IMR-90 (cell line): Measurements from ENCODE around the gene ANGPTL7. TPM values are rescaled to one million over a fixed set of nuclear protein-coding genes. Genes with fewer than 3 reads are reported as not detected.

ENCODE experiments used
- ATAC-seq: fragments of 200-7000 bp; cut with Tn5 transposase; 2 replicates; pipeline ENCODE4 v1.9.1; 2020; ENCODE audit warnings: low read depth, mild to moderate bottlenecking, moderate library complexity
- BruUV-seq: library from RNA; stranded (reverse); fragments of 400-500 nt; replicated peaks from 2 replicates; lab custom pipeline; 2021; lab: Mats Ljungman, UMichigan
- CTCF ChIA-PET: fragments of 300-600 bp; formaldehyde crosslinking; extraction: SDS; loops from one replicate; lab custom pipeline; 2021; ENCODE audit warnings: antibody characterized with exemption; lab: Yijun Ruan, JAX
- POLR2A ChIA-PET: fragments of 300-600 bp; sonication (Branson Sonifier 250); formaldehyde crosslinking; loops from one replicate; lab custom pipeline; 2022; ENCODE audit warnings: antibody characterized with exemption; ENCODE audit not compliant: unreplicated experiment; lab: Charles Lee
- DNase-seq: peaks from one replicate; pipeline ENCODE4 v3.0.0; 2013
- H2AFZ ChIP-seq: replicated peaks from 2 replicates; pipeline ENCODE3; 2013; ENCODE audit warnings: low read length, mild to moderate bottlenecking; ENCODE audit not compliant: poor library complexity
- H2AK5ac ChIP-seq: 2 replicates; pipeline ENCODE4 v1.6.1; 2013; ENCODE audit warnings: low read depth, low read length, inconsistent platforms
- H2AK9ac ChIP-seq: replicated peaks from 2 replicates; pipeline ENCODE3; 2013; ENCODE audit warnings: mild to moderate bottlenecking, low read depth, low read length, moderate library complexity; ENCODE audit not compliant: poor library complexity
- H2BK120ac ChIP-seq: 2 replicates; pipeline ENCODE4 v1.6.1; 2013; ENCODE audit warnings: low read depth, low read length, inconsistent platforms
- H2BK15ac ChIP-seq: 3 replicates; pipeline ENCODE4 v1.6.1; 2013; ENCODE audit warnings: low read depth, low read length, inconsistent platforms
- H2BK20ac ChIP-seq: 2 replicates; pipeline ENCODE4 v1.6.1; 2013; ENCODE audit warnings: low read depth, mild to moderate bottlenecking, inconsistent platforms, low read length, moderate library complexity
- H2BK5ac ChIP-seq: 2 replicates; pipeline ENCODE4 v1.6.1; 2013; ENCODE audit warnings: mild to moderate bottlenecking, low read depth, low read length, inconsistent platforms; ENCODE audit not compliant: poor library complexity, severe bottlenecking
- H3K14ac ChIP-seq: replicated peaks from 2 replicates; pipeline ENCODE4 v1.6.1; 2013; ENCODE audit warnings: low read depth, low read length, inconsistent platforms
- H3K18ac ChIP-seq: 2 replicates; pipeline ENCODE4 v1.6.1; 2013; ENCODE audit warnings: low read depth, low read length, control low read depth
- H3K23ac ChIP-seq: 2 replicates; pipeline ENCODE4 v1.6.1; 2013; ENCODE audit warnings: low read depth, low read length, inconsistent platforms
- H3K27ac ChIP-seq: 2 replicates; pipeline ENCODE4 v1.5.1; 2013; ENCODE audit warnings: mild to moderate bottlenecking, control low read depth, low read length; ENCODE audit not compliant: insufficient read depth
- H3K27me3 ChIP-seq: 2 replicates; pipeline ENCODE4 v1.6.1; 2013; ENCODE audit warnings: low read length; ENCODE audit not compliant: control insufficient read depth, insufficient read depth
- H3K36me3 ChIP-seq: 2 replicates; pipeline ENCODE4 v1.6.1; 2013; ENCODE audit warnings: low read length, mixed read lengths; ENCODE audit not compliant: control insufficient read depth, insufficient read depth
- H3K4ac ChIP-seq: 2 replicates; pipeline ENCODE4 v1.6.1; 2013; ENCODE audit warnings: low read depth, low read length, inconsistent platforms
- H3K4me1 ChIP-seq: 2 replicates; pipeline ENCODE4 v1.6.1; 2013; ENCODE audit warnings: low read length, mixed read lengths; ENCODE audit not compliant: control insufficient read depth, insufficient read depth
- H3K4me2 ChIP-seq: 2 replicates; pipeline ENCODE4 v1.6.1; 2013; ENCODE audit warnings: low read depth, mild to moderate bottlenecking, control low read depth, low read length, moderate library complexity
- H3K4me3 ChIP-seq: 2 replicates; pipeline ENCODE4 v1.5.1; 2013; ENCODE audit warnings: low read depth, mild to moderate bottlenecking, control low read depth, low read length, moderate library complexity; ENCODE audit not compliant: insufficient read depth
- H3K56ac ChIP-seq: 2 replicates; pipeline ENCODE4 v1.6.1; 2013; ENCODE audit warnings: low read length, inconsistent platforms; ENCODE audit not compliant: insufficient read depth; ENCODE audit errors: extremely low read depth
- H3K79me1 ChIP-seq, 2 experiments: 2 replicates each; pipeline ENCODE4 v1.6.1; 2013; ENCODE audit warnings: low read length in 2 of 2, inconsistent platforms in 1 of 2, low read depth in 1 of 2
- H3K9ac ChIP-seq: 2 replicates; pipeline ENCODE4 v1.6.1; 2013; ENCODE audit warnings: low read depth, low read length, control low read depth
- H3K9me1 ChIP-seq: 2 replicates; pipeline ENCODE4 v1.6.1; 2013; ENCODE audit warnings: low read length, inconsistent platforms; ENCODE audit not compliant: insufficient read depth
- H3K9me3 ChIP-seq: 2 replicates; pipeline ENCODE4 v1.6.1; 2013; ENCODE audit warnings: low read length; ENCODE audit not compliant: control insufficient read depth, insufficient read depth
- H4K20me1 ChIP-seq: 2 replicates; pipeline ENCODE4 v1.6.1; 2013; ENCODE audit warnings: low read length, inconsistent platforms; ENCODE audit not compliant: insufficient read depth
- H4K5ac ChIP-seq: 2 replicates; pipeline ENCODE4 v1.6.1; 2013; ENCODE audit warnings: mild to moderate bottlenecking, low read depth, low read length, control low read depth
- H4K8ac ChIP-seq, 2 experiments: 2 replicates each; pipeline ENCODE4 v1.6.1; 2013; ENCODE audit warnings: low read depth in 2 of 2, low read length in 2 of 2, control low read depth in 1 of 2, inconsistent platforms in 1 of 2
- H4K91ac ChIP-seq: 2 replicates; pipeline ENCODE4 v1.6.1; 2013; ENCODE audit warnings: low read depth, low read length, inconsistent platforms; ENCODE audit not compliant: insufficient read depth
- BHLHE40 ChIP-seq: fragments of 150-350 bp; IDR thresholded peaks from 2 replicates; pipeline ENCODE4 v1.6.1; 2016; ENCODE audit warnings: mild to moderate bottlenecking, low read depth, low read length
- CEBPB ChIP-seq: IDR thresholded peaks from 2 replicates; pipeline ENCODE4 v1.6.1; 2012; ENCODE audit warnings: low read depth, low read length, improper control_type of control experiment
- CHD1 ChIP-seq: IDR thresholded peaks from 2 replicates; pipeline ENCODE4 v1.6.1; 2012; ENCODE audit warnings: low read depth, low read length, improper control_type of control experiment
- FOS ChIP-seq: fragments of 150-350 bp; IDR thresholded peaks from 2 replicates; pipeline ENCODE4 v1.6.1; 2016; ENCODE audit warnings: low read depth, low read length
- MAFK ChIP-seq: IDR thresholded peaks from 2 replicates; pipeline ENCODE4 v1.6.1; 2012; ENCODE audit warnings: low read depth, low read length, improper control_type of control experiment
- MAZ ChIP-seq: IDR thresholded peaks from 2 replicates; pipeline ENCODE4 v1.6.1; 2012; ENCODE audit warnings: low read depth, mild to moderate bottlenecking, low read length, improper control_type of control experiment, moderate library complexity, borderline replicate concordance
- MXI1 ChIP-seq: IDR thresholded peaks from 2 replicates; pipeline ENCODE4 v1.6.1; 2012; ENCODE audit warnings: low read depth, mild to moderate bottlenecking, low read length, moderate library complexity, borderline replicate concordance
- NFE2L2 ChIP-seq: fragments of 150-350 bp; IDR thresholded peaks from 2 replicates; pipeline ENCODE4 v1.6.1; 2016; ENCODE audit warnings: low read depth, mild to moderate bottlenecking, low read length
- POLR2A ChIP-seq: IDR thresholded peaks from 2 replicates; pipeline ENCODE4 v1.6.1; 2012; ENCODE audit warnings: mild to moderate bottlenecking, low read depth, low read length
- RAD21 ChIP-seq: IDR thresholded peaks from 2 replicates; pipeline ENCODE4 v1.6.1; 2012; ENCODE audit warnings: low read length, improper control_type of control experiment
- RCOR1 ChIP-seq: IDR thresholded peaks from 2 replicates; pipeline ENCODE4 v1.6.1; 2012; ENCODE audit warnings: mild to moderate bottlenecking, low read length, improper control_type of control experiment; ENCODE audit not compliant: insufficient replicate concordance
- RFX5 ChIP-seq: IDR thresholded peaks from 2 replicates; pipeline ENCODE4 v1.8.0; 2012; ENCODE audit warnings: low read depth, mild to moderate bottlenecking, low read length, moderate library complexity
- SMC3 ChIP-seq: fragments of 150-350 bp; IDR thresholded peaks from 2 replicates; pipeline ENCODE4 v1.6.1; 2016; ENCODE audit warnings: low read depth, mild to moderate bottlenecking, antibody characterized with exemption, low read length, moderate library complexity
- WGBS, 2 experiments: methylation state at CpG; one replicate each; pipeline versions ENCODE4 v1.1.5 to v1.1.7; 2013; ENCODE audit warnings: missing lambda C conversion rate in 2 of 2; ENCODE audit not compliant: insufficient read length in 1 of 2; ENCODE audit errors: extremely low coverage in 2 of 2; 5-methylcytosine and 5-hydroxymethylcytosine counted together
- dilution Hi-C: fragments of 300-500 bp; cut with HindIII; formaldehyde crosslinking; loops from one replicate; pipeline ENCODE4 v1.14.3; 2018; ENCODE audit warnings: low sequenced_read_pairs; ENCODE audit not compliant: unreplicated experiment
- in situ Hi-C: fragments of 300-500 bp; cut with MboI; formaldehyde crosslinking; loops from 3 replicates; pipeline ENCODE4 v1.14.3; 2019; ENCODE audit warnings: low sequenced_read_pairs, inconsistent platforms, mixed read lengths
- intact Hi-C: fragments of 100-400 bp; cut with micrococcal nuclease; formaldehyde crosslinking; loops from 2 replicates; pipeline ENCODE4 v1.10.0; 2022
- polyA plus RNA-seq, 3 experiments: library from polyadenylated mRNA; depleted of rRNA; stranded (reverse); fragments of >200 nt; gene quantifications; 2 replicates each; pipeline ENCODE4 v1.2.3, GENCODE V29; 2012; ENCODE audit warnings: low replicate concordance in 1 of 3
- total RNA-seq: library from RNA; depleted of rRNA; stranded (reverse); fragments of >200 nt; gene quantifications from 2 replicates; pipeline ENCODE4 v1.2.3, GENCODE V29; 2012
- TF ChIP-seq, protein P1 (sequence below): conservative IDR thresholded peaks from 2 replicates; pipeline ENCODE4 v1.5.1; 2012; ENCODE audit warnings: mild to moderate bottlenecking, low read depth, low read length, improper control_type of control experiment
- TF ChIP-seq, protein P2 (sequence below): fragments of 150-350 bp; IDR thresholded peaks from 2 replicates; pipeline ENCODE4 v1.6.1; 2016; ENCODE audit warnings: low read depth, mild to moderate bottlenecking, low read length, moderate library complexity, borderline replicate concordance
- TF ChIP-seq, protein P3 (sequence below): fragments of 150-350 bp; IDR thresholded peaks from 2 replicates; pipeline ENCODE4 v1.6.1; 2017; ENCODE audit warnings: mild to moderate bottlenecking, antibody characterized with exemption, low read length, low read depth

The ANGPTL7 gene
- total and polyA plus RNA-seq, 2 of the 4 experiments (the other 2 are of a cell fraction): under 0.01 TPM; not detected in 1

DNA sequence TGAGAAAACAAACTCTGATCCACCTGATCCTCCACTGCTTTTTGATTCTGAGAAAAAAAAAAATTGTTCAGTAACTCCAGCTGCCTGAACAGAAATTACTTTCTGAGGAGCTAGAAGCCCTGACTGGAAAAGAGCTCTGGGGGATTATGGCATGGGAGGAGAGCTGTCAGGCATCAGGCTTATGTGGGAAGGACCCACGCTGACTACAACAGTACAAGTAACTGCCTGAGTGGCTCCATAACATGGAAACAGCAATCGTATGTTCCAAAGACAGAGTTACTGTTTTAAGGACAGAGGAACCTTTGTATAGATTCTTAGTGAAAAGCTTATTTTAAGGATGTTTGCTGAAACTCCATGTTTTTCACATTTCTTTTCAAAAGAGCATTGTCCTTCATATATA, 1.2 kb upstream of the ANGPTL7 start:
- DNase-seq: no peak
- ATAC-seq: no peak
- Histone ChIP-seq H2BK20ac (no peak overlapping the region), H3K56ac (no peak overlapping the region), H3K23ac (no peak overlapping the region), H2BK15ac (no peak overlapping the region), H3K14ac (no peak overlapping the region), H4K91ac (no peak overlapping the region), H3K27ac (no peak overlapping the region), H3K36me3 (peaks cover 14% of the 10 kb centered on the region), H2AK5ac (no peak overlapping the region), H3K18ac (no peak overlapping the region), H4K5ac (no peak overlapping the region), H2BK5ac (no peak overlapping the region), H2AK9ac (no peak overlapping the region), H3K9me3 (no peaks in the 10 kb centered on the region), H3K4me1 (no peaks in the 10 kb centered on the region), H2BK120ac (no peak overlapping the region), H4K8ac (no peak overlapping the region), H2AFZ (no peak overlapping the region), H3K9me1 (no peaks in the 10 kb centered on the region), H3K27me3 (no peaks in the 10 kb centered on the region), H3K4me3 (no peak overlapping the region), H3K9ac (no peak overlapping the region), H3K4me2 (no peak overlapping the region), H4K20me1 (no peaks in the 10 kb centered on the region), H3K4ac (no peak overlapping the region), H3K79me1 (peaks cover 3 to 10% of the 10 kb centered on the region in 2 experiments; a peak in 3 of 4 replicates)
- intact Hi-C loops (no loop called here), dilution Hi-C loops (no loop called here), in situ Hi-C loops (no loop called here)
- POLR2A ChIA-PET: no interaction called here
- WGBS, 2 experiments: no CpG with 5 or more reads among the region's 2 CpGs
- CTCF ChIA-PET: interaction anchor here (0.5 kb wide), 1 partner anchor 867 kb away, joined by 3 read pairs; no protein-coding TSS in a partner anchor
- no TSS peak for BruUV-seq
- TF ChIP-seq MAFK (no peak), FOS (no peak), BHLHE40 (no peak), CEBPB (no peak), MAZ (no peak), POLR2A (no peak), SMC3 (no peak), RCOR1 (no peak), MXI1 (no peak), RFX5 (no peak), NFE2L2 (no peak), RAD21 (no peak), CHD1 (no peak)
- TF ChIP-seq, protein P1, sequence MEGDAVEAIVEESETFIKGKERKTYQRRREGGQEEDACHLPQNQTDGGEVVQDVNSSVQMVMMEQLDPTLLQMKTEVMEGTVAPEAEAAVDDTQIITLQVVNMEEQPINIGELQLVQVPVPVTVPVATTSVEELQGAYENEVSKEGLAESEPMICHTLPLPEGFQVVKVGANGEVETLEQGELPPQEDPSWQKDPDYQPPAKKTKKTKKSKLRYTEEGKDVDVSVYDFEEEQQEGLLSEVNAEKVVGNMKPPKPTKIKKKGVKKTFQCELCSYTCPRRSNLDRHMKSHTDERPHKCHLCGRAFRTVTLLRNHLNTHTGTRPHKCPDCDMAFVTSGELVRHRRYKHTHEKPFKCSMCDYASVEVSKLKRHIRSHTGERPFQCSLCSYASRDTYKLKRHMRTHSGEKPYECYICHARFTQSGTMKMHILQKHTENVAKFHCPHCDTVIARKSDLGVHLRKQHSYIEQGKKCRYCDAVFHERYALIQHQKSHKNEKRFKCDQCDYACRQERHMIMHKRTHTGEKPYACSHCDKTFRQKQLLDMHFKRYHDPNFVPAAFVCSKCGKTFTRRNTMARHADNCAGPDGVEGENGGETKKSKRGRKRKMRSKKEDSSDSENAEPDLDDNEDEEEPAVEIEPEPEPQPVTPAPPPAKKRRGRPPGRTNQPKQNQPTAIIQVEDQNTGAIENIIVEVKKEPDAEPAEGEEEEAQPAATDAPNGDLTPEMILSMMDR: no peak
- TF ChIP-seq, protein P2, sequence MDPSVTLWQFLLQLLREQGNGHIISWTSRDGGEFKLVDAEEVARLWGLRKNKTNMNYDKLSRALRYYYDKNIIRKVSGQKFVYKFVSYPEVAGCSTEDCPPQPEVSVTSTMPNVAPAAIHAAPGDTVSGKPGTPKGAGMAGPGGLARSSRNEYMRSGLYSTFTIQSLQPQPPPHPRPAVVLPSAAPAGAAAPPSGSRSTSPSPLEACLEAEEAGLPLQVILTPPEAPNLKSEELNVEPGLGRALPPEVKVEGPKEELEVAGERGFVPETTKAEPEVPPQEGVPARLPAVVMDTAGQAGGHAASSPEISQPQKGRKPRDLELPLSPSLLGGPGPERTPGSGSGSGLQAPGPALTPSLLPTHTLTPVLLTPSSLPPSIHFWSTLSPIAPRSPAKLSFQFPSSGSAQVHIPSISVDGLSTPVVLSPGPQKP: no peak
- TF ChIP-seq, protein P3, sequence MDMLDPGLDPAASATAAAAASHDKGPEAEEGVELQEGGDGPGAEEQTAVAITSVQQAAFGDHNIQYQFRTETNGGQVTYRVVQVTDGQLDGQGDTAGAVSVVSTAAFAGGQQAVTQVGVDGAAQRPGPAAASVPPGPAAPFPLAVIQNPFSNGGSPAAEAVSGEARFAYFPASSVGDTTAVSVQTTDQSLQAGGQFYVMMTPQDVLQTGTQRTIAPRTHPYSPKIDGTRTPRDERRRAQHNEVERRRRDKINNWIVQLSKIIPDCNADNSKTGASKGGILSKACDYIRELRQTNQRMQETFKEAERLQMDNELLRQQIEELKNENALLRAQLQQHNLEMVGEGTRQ: no peak
